Measurements from ENCODE around the gene LYSMD3.
"Not testable (repeated sequence)": the region's sequence is repeated elsewhere in the genome, so short reads cannot be mapped to it uniquely, and the experiment has no call there.

The LYSMD3 gene

DNA sequence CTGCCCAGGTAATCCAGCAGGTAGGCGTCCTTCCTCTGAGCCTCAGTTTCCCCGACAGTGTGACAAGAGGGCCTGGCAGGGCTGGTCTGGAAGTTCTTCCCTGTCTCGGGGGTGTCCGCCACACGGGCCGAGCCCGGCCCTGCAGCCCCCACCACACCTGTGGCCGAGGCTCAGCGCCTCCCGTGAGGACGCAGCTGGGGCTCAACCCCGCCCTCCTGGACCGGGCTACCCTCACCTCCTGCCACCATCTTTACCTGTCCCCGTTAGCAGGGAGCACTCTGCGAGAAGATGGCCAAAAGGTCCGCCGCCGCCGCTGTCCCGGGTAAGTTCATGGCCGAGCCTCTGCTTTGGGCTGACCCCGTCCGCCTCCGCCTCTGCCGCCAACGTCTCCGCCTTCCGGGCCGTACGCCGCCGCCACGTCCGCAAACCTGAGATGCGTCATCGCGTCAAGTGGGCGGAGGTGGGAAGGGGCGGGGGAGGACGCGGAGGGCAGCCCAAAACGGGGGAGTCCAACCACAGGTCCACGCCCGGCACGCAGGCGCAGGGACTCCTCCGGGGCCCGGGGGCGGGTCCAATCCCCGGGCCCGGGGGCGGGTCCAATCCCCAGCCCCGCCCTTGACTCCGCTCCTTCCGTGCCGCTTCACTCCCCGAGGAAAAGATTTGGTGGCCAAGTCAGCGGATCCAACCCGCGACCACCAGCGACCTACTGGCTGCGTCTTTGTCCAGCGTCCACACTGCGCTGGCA, at the start of gene LYSMD3:
Gene LYSMD3 (minus strand): TSS at position 391 of the 745 bp plus-strand sequence. CDS start 4,295 bp downstream, outside the sequence.
- TF ChIP-seq CTCF (IDR thresholded peaks at IDR 0.05; ENCODE audit: low read depth, low read length, missing control alignments), result no peak
- in situ Hi-C loops (cut with HindIII; ENCODE audit: low pct_ligation_motif_present, low sequenced_read_pairs), result no loop called here
- peak within 1 kb of the TSS; percentile 93 for H3K4me3 ChIP-seq (ENCODE audit: low read depth, low read length)

GRCh38 chr5:90576566-90576965, 47.2 kb upstream of the LYSMD3 start:
- DNase-seq; H3K27ac ChIP-seq; H3K27me3 ChIP-seq (replicated peaks); in situ Hi-C loops (cut with HindIII; ENCODE audit: low pct_ligation_motif_present, low sequenced_read_pairs); H3K4me3 ChIP-seq (ENCODE audit: low read depth, low read length); H3K36me3 ChIP-seq (replicated peaks): not testable (repeated sequence)

More for the DNA sequence above, at the start of gene LYSMD3:
- Histone ChIP-seq H3K36me3 (replicated peaks) (peaks cover 2% of the 10 kb centered on the region), H3K27me3 (replicated peaks) (peaks cover 4% of the 10 kb centered on the region), H3K27ac (peak within 1 kb of the TSS; percentile 92)
- peak; percentile 94 for DNase-seq

DNA sequence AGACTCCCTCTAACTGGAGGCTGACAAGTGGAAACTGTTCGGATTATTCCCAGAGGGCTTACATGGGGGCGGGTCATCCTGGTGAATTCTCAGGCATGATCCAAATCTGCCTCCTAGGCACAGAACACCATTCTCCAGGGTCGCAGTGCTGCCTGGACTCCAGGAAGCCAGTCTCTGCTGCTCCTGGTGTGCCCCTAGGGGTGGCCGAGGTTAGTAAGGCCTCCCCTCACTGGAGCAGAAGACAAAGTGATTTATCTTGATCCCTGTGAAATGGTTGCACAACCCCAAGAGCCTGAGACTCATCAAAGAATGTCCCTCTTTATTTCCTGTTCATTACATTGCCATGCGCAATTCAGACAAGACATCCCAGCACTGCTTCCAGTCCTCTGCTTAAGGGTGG, 46.3 kb upstream of the LYSMD3 start:
- H3K4me3 ChIP-seq (ENCODE audit: low read depth, low read length), result no peak overlapping the region
- no peaks in the 10 kb centered on the region for H3K27me3 ChIP-seq (replicated peaks)
- no peaks in the 10 kb centered on the region for H3K36me3 ChIP-seq (replicated peaks)
- TF ChIP-seq CTCF (IDR thresholded peaks at IDR 0.05; ENCODE audit: low read depth, low read length, missing control alignments), result no peak
- H3K27ac ChIP-seq, result no peak overlapping the region
- in situ Hi-C loops (cut with HindIII; ENCODE audit: low pct_ligation_motif_present, low sequenced_read_pairs), result no loop called here
- DNase-seq, result no peak

DNA sequence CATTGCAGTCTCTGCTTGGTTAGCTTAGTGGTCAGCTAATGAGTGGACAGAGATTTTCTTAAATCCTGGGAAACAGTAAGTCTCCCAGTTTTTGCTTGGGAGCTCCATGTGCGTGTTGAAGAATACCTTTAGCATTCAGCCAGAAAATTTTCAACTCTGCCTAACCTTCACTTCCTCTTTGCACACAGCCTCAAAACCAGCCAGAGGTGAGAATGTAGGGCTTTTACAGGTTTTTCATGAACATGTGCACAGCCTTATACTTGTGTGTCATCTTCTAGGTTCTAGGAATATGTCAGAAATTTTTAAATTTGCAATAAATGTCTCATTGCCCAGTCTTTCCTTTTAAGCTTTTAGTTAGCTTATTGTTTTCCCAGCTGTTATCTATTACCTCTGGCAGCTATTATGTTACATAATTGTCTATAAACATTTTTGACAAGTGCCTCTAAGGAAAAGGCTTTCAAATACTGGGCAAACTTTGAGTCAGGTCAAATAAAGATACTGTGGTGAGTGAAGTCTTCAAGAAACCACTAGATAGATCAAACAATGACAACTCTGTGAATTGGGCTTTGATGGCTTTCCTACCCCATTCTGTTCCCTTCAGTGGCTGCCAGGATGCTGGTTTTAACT, 41.9 kb upstream of the LYSMD3 start:
- peaks cover 3% of the 10 kb centered on the region for H3K27me3 ChIP-seq (replicated peaks)
- no peaks in the 10 kb centered on the region for H3K36me3 ChIP-seq (replicated peaks)
- no peak for DNase-seq
- H3K4me3 ChIP-seq (ENCODE audit: low read depth, low read length), result no peak overlapping the region
- in situ Hi-C loops (cut with HindIII; ENCODE audit: low pct_ligation_motif_present, low sequenced_read_pairs), result no loop called here
- TF ChIP-seq CTCF (IDR thresholded peaks at IDR 0.05; ENCODE audit: low read depth, low read length, missing control alignments), result no peak
- no peak overlapping the region for H3K27ac ChIP-seq

DNA sequence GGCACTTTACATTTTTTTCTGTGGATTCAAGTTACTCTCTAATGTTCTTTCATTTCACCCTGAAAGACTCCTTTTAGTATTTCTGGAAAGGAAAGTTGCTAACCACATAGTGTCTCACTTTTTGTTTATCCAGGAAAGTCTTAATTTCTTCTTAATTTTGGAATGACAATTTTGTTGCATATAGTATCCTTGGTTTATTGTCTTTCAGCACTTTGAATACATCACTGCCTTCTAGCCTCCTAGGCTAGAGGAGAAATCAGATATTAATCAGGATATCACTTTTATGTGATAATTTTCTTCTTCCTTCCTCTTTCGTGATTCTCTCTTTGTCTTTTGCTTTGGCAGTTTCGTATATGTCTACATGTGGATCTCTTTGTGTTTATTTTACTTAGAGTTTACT, 40.6 kb upstream of the LYSMD3 start:
- Histone ChIP-seq H3K4me3 (ENCODE audit: low read depth, low read length) (no peak overlapping the region), H3K36me3 (replicated peaks) (no peaks in the 10 kb centered on the region), H3K27ac (no peak overlapping the region), H3K27me3 (replicated peaks) (peaks cover 3% of the 10 kb centered on the region)
- no peak for TF ChIP-seq CTCF (IDR thresholded peaks at IDR 0.05; ENCODE audit: low read depth, low read length, missing control alignments)
- in situ Hi-C loops (cut with HindIII; ENCODE audit: low pct_ligation_motif_present, low sequenced_read_pairs), result no loop called here
- DNase-seq, result no peak

GRCh38 chr5:90569084-90569483, 39.7 kb upstream of the LYSMD3 start:
- in situ Hi-C loops (cut with HindIII; ENCODE audit: low pct_ligation_motif_present, low sequenced_read_pairs), result no loop called here
- no peak for TF ChIP-seq CTCF (IDR thresholded peaks at IDR 0.05; ENCODE audit: low read depth, low read length, missing control alignments)
- H3K27ac ChIP-seq, result no peak overlapping the region
- H3K27me3 ChIP-seq (replicated peaks), result peaks cover 3% of the 10 kb centered on the region
- DNase-seq, result no peak
- no peaks in the 10 kb centered on the region for H3K36me3 ChIP-seq (replicated peaks)
- no peak overlapping the region for H3K4me3 ChIP-seq (ENCODE audit: low read depth, low read length)

Data from brain microvascular endothelial cell (primary cell).